ENCODE results near the gene SAMD11. TPM values are rescaled to one million over a fixed set of nuclear protein-coding genes. Genes with fewer than 3 reads are reported as not detected.

Gene SAMD11
- total RNA-seq, 1 experiment from 2014 or later = not detected

DNA sequence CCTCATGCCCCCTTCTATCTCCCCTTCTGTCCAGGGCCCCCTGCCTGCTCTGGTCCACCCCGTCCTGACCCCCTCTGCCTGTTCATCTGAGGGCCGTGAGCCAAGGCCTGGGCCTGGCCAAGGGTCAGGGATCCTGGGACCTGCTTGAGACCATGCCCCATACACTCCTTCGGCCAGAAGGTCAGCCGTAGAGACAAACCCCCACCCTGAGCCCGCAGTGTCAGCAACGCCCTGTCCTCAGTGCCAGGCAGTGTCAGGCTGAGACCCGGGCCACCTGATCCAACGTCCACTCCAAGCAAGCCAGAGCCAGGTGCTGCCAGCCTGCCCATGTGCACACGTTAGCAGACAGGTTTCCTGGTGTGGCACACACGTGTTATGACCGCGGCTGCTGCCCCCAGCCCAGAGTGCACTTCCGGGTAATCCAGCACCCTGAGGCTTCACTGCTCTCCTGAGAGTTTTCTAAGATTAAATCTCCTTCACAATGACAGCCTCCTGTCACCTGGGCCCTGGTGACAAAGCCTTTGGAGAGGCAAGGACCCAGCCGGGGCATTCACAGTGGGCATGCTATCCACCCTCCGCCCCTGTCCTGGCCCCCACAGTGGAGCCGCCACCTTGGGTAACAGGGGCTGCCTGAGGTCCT lies 10.1 kb upstream of the SAMD11 start:
- H3K27me3 ChIP-seq (ENCODE audit: low read length) = no peaks in the 10 kb centered on the region
- no peak overlapping the region for H2AFZ ChIP-seq (ENCODE audit: low read length)
- no peaks in the 10 kb centered on the region for H3K36me3 ChIP-seq (ENCODE audit: insufficient read depth, low read length)
- no peak overlapping the region for H3K4me2 ChIP-seq (ENCODE audit: low read depth, low read length, poor library complexity, severe bottlenecking)
- no peaks in the 10 kb centered on the region for H4K20me1 ChIP-seq (ENCODE audit: insufficient read depth, low read depth, low read length)
- H3K4me3 ChIP-seq (ENCODE audit: low read length) = no peak overlapping the region
- H3K79me2 ChIP-seq (ENCODE audit: low read length) = no peaks in the 10 kb centered on the region
- H3K9me2 ChIP-seq (replicated peaks; ENCODE audit: insufficient read depth, low read length) = no peaks in the 10 kb centered on the region
- H3K9ac ChIP-seq (ENCODE audit: low read length) = no peak overlapping the region
- H3K9me3 ChIP-seq (ENCODE audit: low read length) = no peaks in the 10 kb centered on the region
- H3K4me1 ChIP-seq (ENCODE audit: low read length) = no peaks in the 10 kb centered on the region
- H3K27ac ChIP-seq (ENCODE audit: low read length) = no peak overlapping the region
- DNase-seq = no peak

GRCh38 chr1:914131-914890 lies 9.4 kb upstream of the SAMD11 start:
- no peaks in the 10 kb centered on the region for H3K4me1 ChIP-seq (ENCODE audit: low read length)
- no peaks in the 10 kb centered on the region for H3K9me2 ChIP-seq (replicated peaks; ENCODE audit: insufficient read depth, low read length)
- H3K36me3 ChIP-seq (ENCODE audit: insufficient read depth, low read length) = no peaks in the 10 kb centered on the region
- no peak overlapping the region for H3K9ac ChIP-seq (ENCODE audit: low read length)
- no peak overlapping the region for H3K4me2 ChIP-seq (ENCODE audit: low read depth, low read length, poor library complexity, severe bottlenecking)
- no peak overlapping the region for H3K27ac ChIP-seq (ENCODE audit: low read length)
- H3K27me3 ChIP-seq (ENCODE audit: low read length) = no peaks in the 10 kb centered on the region
- H3K79me2 ChIP-seq (ENCODE audit: low read length) = no peaks in the 10 kb centered on the region
- H3K9me3 ChIP-seq (ENCODE audit: low read length) = no peaks in the 10 kb centered on the region
- H4K20me1 ChIP-seq (ENCODE audit: insufficient read depth, low read depth, low read length) = no peaks in the 10 kb centered on the region
- H3K4me3 ChIP-seq (ENCODE audit: low read length) = no peak overlapping the region
- DNase-seq = no peak
- H2AFZ ChIP-seq (ENCODE audit: low read length) = no peak overlapping the region

DNA sequence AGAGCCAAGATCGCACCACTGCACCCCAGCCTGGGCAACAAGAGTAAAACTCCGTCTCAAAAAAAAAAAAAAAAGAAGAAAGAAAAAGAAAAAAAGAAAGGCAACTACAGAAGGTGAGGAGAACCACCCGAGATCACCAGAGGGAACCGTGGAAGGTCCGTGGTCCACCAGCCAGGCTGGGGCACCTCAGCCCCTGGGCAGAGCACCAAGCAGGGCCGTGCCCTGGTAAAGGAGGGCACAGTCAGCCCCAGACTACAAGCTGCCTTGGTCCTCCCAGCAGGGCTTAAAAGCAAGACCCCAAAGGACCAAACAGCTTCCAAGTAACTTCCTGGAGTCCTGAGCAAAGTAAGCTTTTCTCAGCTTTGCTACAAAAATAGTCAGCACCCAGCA lies 8.8 kb upstream of the SAMD11 start:
- Histone ChIP-seq H3K9me2 (replicated peaks; ENCODE audit: insufficient read depth, low read length) (no peaks in the 10 kb centered on the region), H3K4me3 (ENCODE audit: low read length) (no peak overlapping the region), H3K9ac (ENCODE audit: low read length) (no peak overlapping the region), H3K36me3 (ENCODE audit: insufficient read depth, low read length) (no peaks in the 10 kb centered on the region), H3K27me3 (ENCODE audit: low read length) (no peaks in the 10 kb centered on the region), H3K9me3 (ENCODE audit: low read length) (no peaks in the 10 kb centered on the region), H3K27ac (ENCODE audit: low read length) (no peak overlapping the region), H4K20me1 (ENCODE audit: insufficient read depth, low read depth, low read length) (no peaks in the 10 kb centered on the region), H3K4me2 (ENCODE audit: low read depth, low read length, poor library complexity, severe bottlenecking) (no peak overlapping the region), H3K4me1 (ENCODE audit: low read length) (no peaks in the 10 kb centered on the region), H3K79me2 (ENCODE audit: low read length) (no peaks in the 10 kb centered on the region), H2AFZ (ENCODE audit: low read length) (no peak overlapping the region)
- DNase-seq = no peak

DNA sequence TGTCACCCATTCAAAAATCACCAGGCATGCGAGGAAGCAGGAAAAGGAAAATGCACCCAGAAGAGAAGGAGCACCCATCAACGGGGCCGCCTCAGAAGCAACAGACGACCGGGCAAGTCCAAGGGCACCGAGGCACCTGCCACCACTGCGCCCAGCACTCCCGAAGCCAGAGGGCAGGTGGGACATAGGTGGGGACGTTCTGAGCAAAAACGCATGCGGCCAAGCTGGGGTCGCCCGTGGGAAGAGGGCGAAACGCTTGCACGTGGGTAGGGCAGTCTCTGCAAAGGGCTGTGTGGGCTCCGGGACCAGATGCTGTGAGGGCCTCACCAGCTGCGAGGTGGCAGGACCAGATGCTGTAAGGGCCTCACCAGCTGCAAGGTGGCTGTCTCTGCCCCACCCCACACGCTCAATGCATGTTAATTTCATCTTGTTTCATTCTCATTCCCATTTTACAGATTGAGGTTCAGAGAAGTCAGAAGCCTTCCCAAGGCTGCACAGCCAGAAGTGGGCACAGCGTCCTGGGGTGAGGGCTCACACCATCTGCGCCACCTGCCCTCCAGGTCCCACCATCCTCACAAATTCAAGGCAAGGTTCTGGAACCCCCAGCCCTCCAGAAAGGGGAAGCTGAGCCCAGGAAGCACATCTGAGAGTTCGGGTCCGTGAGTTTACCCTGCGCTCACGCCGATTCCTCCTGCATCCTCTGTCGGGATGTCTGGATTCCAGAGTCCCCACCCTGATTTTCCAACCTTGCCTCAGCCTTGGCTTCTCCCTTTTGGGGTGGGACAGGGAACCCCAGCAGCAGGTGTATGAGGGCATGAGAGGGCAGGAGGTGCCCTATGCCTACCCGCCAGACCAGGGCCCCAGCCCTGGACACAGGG lies 8.2 kb upstream of the SAMD11 start:
- H4K20me1 ChIP-seq (ENCODE audit: insufficient read depth, low read depth, low read length) = peaks cover under 1% of the 10 kb centered on the region; the same call in 1 of the 2 replicates

DNA sequence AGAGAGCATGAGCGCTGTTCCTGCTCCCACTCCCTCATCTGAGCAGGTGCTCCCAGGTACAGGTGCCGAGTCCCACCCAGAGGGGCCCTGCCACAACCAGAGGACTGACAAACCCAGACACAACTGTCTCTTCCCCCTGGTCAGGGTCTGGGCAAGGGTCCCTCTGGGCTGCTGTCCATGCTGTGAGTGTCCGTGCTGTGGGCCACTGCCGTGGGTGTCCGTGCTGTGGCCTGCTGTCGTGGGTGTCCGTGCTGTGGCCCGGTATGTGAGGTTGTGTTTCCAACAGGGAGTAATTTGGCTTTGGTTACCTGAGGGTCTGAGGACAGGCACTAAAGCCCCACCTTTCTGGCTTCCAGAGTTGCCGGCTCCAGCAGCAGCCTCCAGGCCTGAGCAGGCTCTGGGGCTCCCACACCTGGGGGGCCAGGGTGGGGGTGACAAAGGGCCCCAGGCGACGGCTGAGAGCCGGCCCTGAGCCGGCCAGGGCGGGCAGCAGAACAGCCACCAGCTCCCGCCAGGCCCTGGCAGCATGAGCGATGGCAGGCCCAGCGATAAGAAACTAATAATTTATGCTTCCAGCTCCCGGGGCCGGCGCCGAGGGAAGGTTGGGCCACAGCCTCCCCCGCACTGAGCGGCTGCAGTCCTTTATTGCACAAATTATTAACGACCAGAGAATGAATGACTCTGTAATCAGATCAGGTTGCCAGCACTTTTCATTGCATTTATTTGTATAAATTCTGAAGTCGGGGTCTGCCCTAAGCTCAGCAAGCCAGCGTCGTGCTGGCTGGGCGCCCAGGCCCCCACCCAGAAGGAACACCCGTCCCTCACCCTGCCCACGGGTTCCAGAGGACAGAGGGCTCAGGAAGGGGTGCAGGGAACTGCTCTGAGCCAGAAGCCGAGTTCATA lies 7.3 kb upstream of the SAMD11 start:
- peaks cover 7% of the 10 kb centered on the region; the same call in 1 of the 2 replicates for H4K20me1 ChIP-seq (ENCODE audit: insufficient read depth, low read depth, low read length)
- DNase-seq = no peak
- H3K4me2 ChIP-seq (ENCODE audit: low read depth, low read length, poor library complexity, severe bottlenecking) = no peak overlapping the region
- no peaks in the 10 kb centered on the region for H3K9me2 ChIP-seq (replicated peaks; ENCODE audit: insufficient read depth, low read length)
- H3K9ac ChIP-seq (ENCODE audit: low read length) = no peak overlapping the region
- no peaks in the 10 kb centered on the region for H3K36me3 ChIP-seq (ENCODE audit: insufficient read depth, low read length)
- H3K27me3 ChIP-seq (ENCODE audit: low read length) = no peaks in the 10 kb centered on the region
- H3K79me2 ChIP-seq (ENCODE audit: low read length) = no peaks in the 10 kb centered on the region
- H3K27ac ChIP-seq (ENCODE audit: low read length) = no peak overlapping the region
- H2AFZ ChIP-seq (ENCODE audit: low read length) = no peak overlapping the region
- no peaks in the 10 kb centered on the region for H3K9me3 ChIP-seq (ENCODE audit: low read length)
- H3K4me1 ChIP-seq (ENCODE audit: low read length) = peaks cover 11% of the 10 kb centered on the region
- H3K4me3 ChIP-seq (ENCODE audit: low read length) = no peak overlapping the region

More for the DNA sequence above, 8.2 kb upstream of the SAMD11 start:
- Histone ChIP-seq H3K27me3 (ENCODE audit: low read length) (no peaks in the 10 kb centered on the region), H3K9me2 (replicated peaks; ENCODE audit: insufficient read depth, low read length) (no peaks in the 10 kb centered on the region), H2AFZ (ENCODE audit: low read length) (no peak overlapping the region), H3K4me3 (ENCODE audit: low read length) (no peak overlapping the region), H3K79me2 (ENCODE audit: low read length) (no peaks in the 10 kb centered on the region), H3K27ac (ENCODE audit: low read length) (no peak overlapping the region), H3K36me3 (ENCODE audit: insufficient read depth, low read length) (no peaks in the 10 kb centered on the region), H3K9me3 (ENCODE audit: low read length) (no peaks in the 10 kb centered on the region), H3K4me1 (ENCODE audit: low read length) (peaks cover 3% of the 10 kb centered on the region; the same call in 1 of the 2 replicates), H3K4me2 (ENCODE audit: low read depth, low read length, poor library complexity, severe bottlenecking) (no peak overlapping the region), H3K9ac (ENCODE audit: low read length) (no peak overlapping the region)
- no peak for DNase-seq

GRCh38 chr1:917076-917459 lies 6.7 kb upstream of the SAMD11 start:
- Histone ChIP-seq H3K4me3 (ENCODE audit: low read length) (no peak overlapping the region), H3K27ac (ENCODE audit: low read length) (no peak overlapping the region), H3K79me2 (ENCODE audit: low read length) (no peaks in the 10 kb centered on the region), H3K4me1 (ENCODE audit: low read length) (peaks cover 12% of the 10 kb centered on the region), H3K27me3 (ENCODE audit: low read length) (no peaks in the 10 kb centered on the region), H3K9me3 (ENCODE audit: low read length) (no peaks in the 10 kb centered on the region), H3K36me3 (ENCODE audit: insufficient read depth, low read length) (no peaks in the 10 kb centered on the region), H3K9ac (ENCODE audit: low read length) (no peak overlapping the region), H3K4me2 (ENCODE audit: low read depth, low read length, poor library complexity, severe bottlenecking) (no peak overlapping the region), H4K20me1 (ENCODE audit: insufficient read depth, low read depth, low read length) (peaks cover 12% of the 10 kb centered on the region; the same call in 1 of the 2 replicates), H2AFZ (ENCODE audit: low read length) (no peak overlapping the region), H3K9me2 (replicated peaks; ENCODE audit: insufficient read depth, low read length) (no peaks in the 10 kb centered on the region)
- no peak for DNase-seq

GRCh38 chr1:917466-918091 lies 6.1 kb upstream of the SAMD11 start:
- H3K27me3 ChIP-seq (ENCODE audit: low read length) = no peaks in the 10 kb centered on the region
- no peaks in the 10 kb centered on the region for H3K79me2 ChIP-seq (ENCODE audit: low read length)
- H3K36me3 ChIP-seq (ENCODE audit: insufficient read depth, low read length) = no peaks in the 10 kb centered on the region
- H3K9ac ChIP-seq (ENCODE audit: low read length) = no peak overlapping the region
- H3K9me2 ChIP-seq (replicated peaks; ENCODE audit: insufficient read depth, low read length) = no peaks in the 10 kb centered on the region
- H4K20me1 ChIP-seq (ENCODE audit: insufficient read depth, low read depth, low read length) = peaks cover 17% of the 10 kb centered on the region; the same call in 1 of the 2 replicates
- H3K9me3 ChIP-seq (ENCODE audit: low read length) = no peaks in the 10 kb centered on the region
- no peak overlapping the region for H3K27ac ChIP-seq (ENCODE audit: low read length)
- DNase-seq = no peak
- no peak overlapping the region for H3K4me3 ChIP-seq (ENCODE audit: low read length)
- H3K4me2 ChIP-seq (ENCODE audit: low read depth, low read length, poor library complexity, severe bottlenecking) = no peak overlapping the region
- H3K4me1 ChIP-seq (ENCODE audit: low read length) = peaks cover 12% of the 10 kb centered on the region
- no peak overlapping the region for H2AFZ ChIP-seq (ENCODE audit: low read length)

Measured in Karpas-422 (cell line).